Tibial artery (tissue), 4 donors: ENCODE results near the gene RAB44.

ENCODE experiments used
- DNase-seq, 2 donors: peaks; one replicate each; pipeline ENCODE4 v3.0.0-alpha.2; 2019
- H3K27ac ChIP-seq, 2 donors: fragments of 200-600 bp; sonication (generic) in 1 of 2; 1 replicate in 1 of 2; 2 replicates in 1 of 2; pipeline ENCODE4 v1.5.1; 2018 to 2019; ENCODE audit warnings: mild to moderate bottlenecking in 1 of 2
- H3K27me3 ChIP-seq, 2 donors: fragments of 200-600 bp; sonication (generic) in 1 of 2; one replicate each; pipeline versions ENCODE4 v1.5.1 to v1.6.0; 2016 to 2019
- H3K36me3 ChIP-seq, 3 donors: fragments of 200-600 bp; sonication (generic) in 2 of 3; one replicate each; pipeline ENCODE4 v1.5.1; 2016 to 2019; ENCODE audit warnings: mild to moderate bottlenecking in 2 of 3
- H3K4me1 ChIP-seq, 4 donors: fragments of 200-600 bp; sonication (generic) in 2 of 4; 1 replicate in 3 of 4; 2 replicates in 1 of 4; pipeline ENCODE4 v1.5.1; 2016 to 2019
- H3K4me3 ChIP-seq, 2 donors: fragments of 200-600 bp; sonication (generic) in 1 of 2; 1 replicate in 1 of 2; 2 replicates in 1 of 2; pipeline ENCODE4 v1.5.1; 2018 to 2019; ENCODE audit warnings: mild to moderate bottlenecking in 2 of 2
- H3K9me3 ChIP-seq, 3 donors: fragments of 200-600 bp; sonication (generic) in 1 of 3; one replicate each; pipeline ENCODE4 v1.5.1; 2016 to 2019
- intact Hi-C: fragments of 100-400 bp; cut with DNase I; formaldehyde crosslinking; loops from one replicate; pipeline ENCODE4 v1.15.0; 2023; ENCODE audit warnings: low total_unique reads
- TF ChIP-seq, protein P1 (sequence below), 2 experiments: fragments of 200-600 bp in 1 of 2; fragments of 450-650 bp in 1 of 2; IDR thresholded peaks; one replicate each; pipeline ENCODE4 v1.5.1; 2017 to 2019; ENCODE audit warnings: antibody characterized with exemption in 2 of 2, mild to moderate bottlenecking in 1 of 2, moderate library complexity in 1 of 2

The RAB44 gene

GRCh38 chr6:36774331-36774730 is 76.7 kb downstream of the RAB44 start:
- H3K36me3 ChIP-seq: no peaks in the 10 kb centered on the region
- H3K27ac ChIP-seq: no peak overlapping the region
- no peaks in the 10 kb centered on the region for H3K4me1 ChIP-seq
- H3K27me3 ChIP-seq: peaks cover 0 to 14% of the 10 kb centered on the region in 2 donors
- TF ChIP-seq, protein P1, sequence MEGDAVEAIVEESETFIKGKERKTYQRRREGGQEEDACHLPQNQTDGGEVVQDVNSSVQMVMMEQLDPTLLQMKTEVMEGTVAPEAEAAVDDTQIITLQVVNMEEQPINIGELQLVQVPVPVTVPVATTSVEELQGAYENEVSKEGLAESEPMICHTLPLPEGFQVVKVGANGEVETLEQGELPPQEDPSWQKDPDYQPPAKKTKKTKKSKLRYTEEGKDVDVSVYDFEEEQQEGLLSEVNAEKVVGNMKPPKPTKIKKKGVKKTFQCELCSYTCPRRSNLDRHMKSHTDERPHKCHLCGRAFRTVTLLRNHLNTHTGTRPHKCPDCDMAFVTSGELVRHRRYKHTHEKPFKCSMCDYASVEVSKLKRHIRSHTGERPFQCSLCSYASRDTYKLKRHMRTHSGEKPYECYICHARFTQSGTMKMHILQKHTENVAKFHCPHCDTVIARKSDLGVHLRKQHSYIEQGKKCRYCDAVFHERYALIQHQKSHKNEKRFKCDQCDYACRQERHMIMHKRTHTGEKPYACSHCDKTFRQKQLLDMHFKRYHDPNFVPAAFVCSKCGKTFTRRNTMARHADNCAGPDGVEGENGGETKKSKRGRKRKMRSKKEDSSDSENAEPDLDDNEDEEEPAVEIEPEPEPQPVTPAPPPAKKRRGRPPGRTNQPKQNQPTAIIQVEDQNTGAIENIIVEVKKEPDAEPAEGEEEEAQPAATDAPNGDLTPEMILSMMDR (IDR thresholded peaks at IDR 0.05): no peak
- no peak overlapping the region for H3K4me3 ChIP-seq
- no peaks in the 10 kb centered on the region for H3K9me3 ChIP-seq
- intact Hi-C loops: no loop called here
- no peak for DNase-seq

- peaks cover 0 to 18% of the 10 kb centered on the region in 2 donors for H3K27me3 ChIP-seq
- no peaks in the 10 kb centered on the region for H3K9me3 ChIP-seq
- H3K27ac ChIP-seq: no peak overlapping the region
- DNase-seq: no peak
- H3K36me3 ChIP-seq: no peaks in the 10 kb centered on the region
- TF ChIP-seq, protein P1 (IDR thresholded peaks at IDR 0.05): no peak
- no peak overlapping the region for H3K4me3 ChIP-seq
- no peaks in the 10 kb centered on the region for H3K4me1 ChIP-seq
- intact Hi-C loops: no loop called here
These were observed 78.5 kb downstream of the RAB44 start for GRCh38 chr6:36776167-36776566.

- H3K27me3 ChIP-seq: peaks cover 0 to 22% of the 10 kb centered on the region in 2 donors
- H3K9me3 ChIP-seq: no peaks in the 10 kb centered on the region
- TF ChIP-seq, protein P1 (IDR thresholded peaks at IDR 0.05): no peak
- H3K4me3 ChIP-seq: no peak overlapping the region
- no peaks in the 10 kb centered on the region for H3K4me1 ChIP-seq
- intact Hi-C loops: no loop called here
- no peaks in the 10 kb centered on the region for H3K36me3 ChIP-seq
- DNase-seq: no peak
- no peak overlapping the region for H3K27ac ChIP-seq
These were observed 80.2 kb downstream of the RAB44 start for GRCh38 chr6:36777801-36778200.

- Histone ChIP-seq H3K27me3 (peaks cover 0 to 22% of the 10 kb centered on the region in 2 donors), H3K4me1 (no peaks in the 10 kb centered on the region), H3K9me3 (no peaks in the 10 kb centered on the region), H3K4me3 (no peak overlapping the region), H3K36me3 (no peaks in the 10 kb centered on the region), H3K27ac (no peak overlapping the region)
- DNase-seq: no peak
- intact Hi-C loops: no loop called here
- TF ChIP-seq, protein P1 (IDR thresholded peaks at IDR 0.05): no peak
These were observed 81.6 kb downstream of the RAB44 start for GRCh38 chr6:36779227-36779626.

- no peaks in the 10 kb centered on the region for H3K9me3 ChIP-seq
- no peak overlapping the region for H3K27ac ChIP-seq
- no peaks in the 10 kb centered on the region for H3K36me3 ChIP-seq
- no peaks in the 10 kb centered on the region for H3K4me1 ChIP-seq
- DNase-seq: no peak
- H3K4me3 ChIP-seq: no peak overlapping the region
- intact Hi-C loops: no loop called here
- H3K27me3 ChIP-seq: peaks cover 0 to 22% of the 10 kb centered on the region in 2 donors
- TF ChIP-seq, protein P1 (IDR thresholded peaks at IDR 0.05): no peak
These were observed 83.0 kb downstream of the RAB44 start for GRCh38 chr6:36780442-36781177.
